Measurements from ENCODE around the gene CSMD2.

DNA sequence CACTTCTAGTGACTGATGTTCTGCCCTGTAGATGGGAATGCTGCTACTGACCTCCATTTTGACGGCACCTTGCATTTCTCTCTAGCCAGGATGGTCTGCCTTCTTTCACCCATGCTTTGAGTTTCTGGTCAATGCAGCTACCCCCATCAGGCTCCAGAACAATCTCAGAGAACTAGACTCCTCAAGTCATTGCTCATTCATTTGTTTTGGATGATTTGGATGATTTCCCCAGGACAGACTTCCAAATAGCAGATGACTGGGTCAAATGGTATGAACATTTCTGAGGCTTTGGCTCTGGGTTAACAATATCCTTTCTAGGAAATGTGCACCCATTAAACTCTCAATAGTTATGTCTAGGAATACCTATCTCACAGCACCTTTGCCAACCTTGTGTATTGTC lies 63.9 kb downstream of the CSMD2 start:
- TF ChIP-seq, protein P1, sequence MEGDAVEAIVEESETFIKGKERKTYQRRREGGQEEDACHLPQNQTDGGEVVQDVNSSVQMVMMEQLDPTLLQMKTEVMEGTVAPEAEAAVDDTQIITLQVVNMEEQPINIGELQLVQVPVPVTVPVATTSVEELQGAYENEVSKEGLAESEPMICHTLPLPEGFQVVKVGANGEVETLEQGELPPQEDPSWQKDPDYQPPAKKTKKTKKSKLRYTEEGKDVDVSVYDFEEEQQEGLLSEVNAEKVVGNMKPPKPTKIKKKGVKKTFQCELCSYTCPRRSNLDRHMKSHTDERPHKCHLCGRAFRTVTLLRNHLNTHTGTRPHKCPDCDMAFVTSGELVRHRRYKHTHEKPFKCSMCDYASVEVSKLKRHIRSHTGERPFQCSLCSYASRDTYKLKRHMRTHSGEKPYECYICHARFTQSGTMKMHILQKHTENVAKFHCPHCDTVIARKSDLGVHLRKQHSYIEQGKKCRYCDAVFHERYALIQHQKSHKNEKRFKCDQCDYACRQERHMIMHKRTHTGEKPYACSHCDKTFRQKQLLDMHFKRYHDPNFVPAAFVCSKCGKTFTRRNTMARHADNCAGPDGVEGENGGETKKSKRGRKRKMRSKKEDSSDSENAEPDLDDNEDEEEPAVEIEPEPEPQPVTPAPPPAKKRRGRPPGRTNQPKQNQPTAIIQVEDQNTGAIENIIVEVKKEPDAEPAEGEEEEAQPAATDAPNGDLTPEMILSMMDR (conservative IDR thresholded peaks at IDR 0.05; ENCODE audit: low read length): no peak
- no peak for TF ChIP-seq EZH2phosphoT487 (IDR thresholded peaks at IDR 0.05; ENCODE audit: borderline replicate concordance, low read depth, low read length)
